CD4-positive, alpha-beta T cell treated with Interferon gamma for 1 hour (primary cell): ENCODE measurements around the gene TWNK.
"Not testable (repeated sequence)": the region's sequence is repeated elsewhere in the genome, so short reads cannot be mapped to it uniquely, and the experiment has no call there.

Experiments
- DNase-seq: peaks from one replicate; pipeline ENCODE4 v3.0.0-alpha.2; 2020

Gene TWNK

DNA sequence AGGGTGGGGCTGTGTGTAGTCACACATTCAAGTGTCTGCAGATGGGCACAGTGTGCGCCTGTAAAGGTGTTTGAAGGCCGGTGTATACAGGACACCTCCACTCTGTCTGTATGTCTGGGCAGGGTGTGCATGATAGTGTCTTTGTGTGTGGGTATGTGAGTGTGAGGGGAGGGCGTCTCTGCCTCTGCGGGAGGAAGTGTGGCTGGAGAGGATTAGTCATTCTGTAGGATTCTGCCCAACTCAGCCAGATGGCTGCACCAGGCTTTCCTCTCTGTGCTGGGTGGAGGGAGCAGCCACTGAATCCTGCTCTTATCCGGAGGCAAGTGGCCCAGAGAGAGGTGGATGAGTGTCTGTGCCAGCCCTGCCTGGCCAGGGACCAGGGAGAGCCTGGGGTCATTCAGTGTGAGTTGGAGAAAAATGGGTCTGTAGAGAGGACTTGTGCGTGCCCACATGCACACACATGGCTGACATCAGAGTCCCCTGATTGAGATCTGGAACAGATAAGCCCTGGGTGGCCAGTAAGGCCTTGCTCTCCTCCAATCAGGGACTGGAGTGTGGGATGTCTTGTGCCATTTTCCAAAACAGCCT is 45.4 kb downstream of the TWNK start:
- peak; percentile 52 for DNase-seq

DNA sequence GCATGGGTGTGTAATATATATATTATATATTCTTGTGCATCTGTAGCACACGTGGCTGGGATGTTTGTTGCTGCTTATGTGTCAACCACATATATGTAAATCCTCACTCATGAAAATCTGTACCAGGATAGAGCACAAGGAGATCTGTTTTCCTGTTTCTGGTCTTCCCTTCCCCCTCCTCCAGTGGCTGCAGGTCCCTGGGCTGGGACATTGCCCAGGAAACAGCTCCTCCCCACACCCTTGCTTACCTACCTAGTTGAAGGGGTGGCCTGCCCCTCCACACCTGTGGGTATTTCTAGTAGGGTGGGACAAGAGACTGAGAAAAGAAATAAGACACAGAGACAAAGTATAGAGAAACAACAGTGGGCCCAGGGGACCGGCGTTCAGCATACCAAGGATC is 45.9 kb downstream of the TWNK start:
- no peak for DNase-seq

DNA sequence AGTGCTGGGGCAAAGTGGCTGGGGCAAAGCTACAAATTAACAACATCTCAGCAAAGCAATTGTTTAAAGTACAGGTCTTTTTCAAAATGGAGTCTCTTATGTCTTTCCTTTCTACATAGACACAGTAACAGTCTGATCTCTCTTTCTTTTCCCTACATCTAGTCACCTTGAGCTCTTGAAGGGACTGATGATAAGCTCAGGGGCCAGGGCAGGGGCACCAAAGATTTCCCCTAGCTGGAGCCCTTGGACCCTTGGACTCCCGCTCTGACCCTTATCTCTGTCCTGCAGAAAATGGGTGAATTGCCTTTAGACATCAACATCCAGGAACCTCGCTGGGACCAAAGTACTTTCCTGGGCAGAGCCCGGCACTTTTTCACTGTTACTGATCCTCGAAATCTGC is 47.1 kb downstream of the TWNK start:
- DNase-seq, result not testable (repeated sequence)

DNA sequence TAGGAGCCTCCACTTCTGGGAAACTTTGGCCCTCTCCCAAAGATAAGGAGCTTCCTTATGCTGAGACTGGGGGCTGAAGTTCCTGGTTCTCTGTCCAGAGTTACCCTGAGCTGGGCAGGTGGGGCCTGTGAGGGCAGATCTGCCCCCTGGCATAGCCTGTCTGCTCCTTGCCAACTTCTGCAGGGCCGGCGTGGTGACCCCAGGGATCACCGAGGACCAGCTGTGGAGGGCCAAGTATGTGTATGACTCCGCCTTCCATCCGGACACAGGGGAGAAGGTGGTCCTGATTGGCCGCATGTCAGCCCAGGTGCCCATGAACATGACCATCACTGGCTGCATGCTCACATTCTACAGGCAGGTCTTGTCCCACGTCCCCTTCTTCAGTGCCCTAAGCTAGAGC is 48.0 kb downstream of the TWNK start:
- DNase-seq, result no peak

DNA sequence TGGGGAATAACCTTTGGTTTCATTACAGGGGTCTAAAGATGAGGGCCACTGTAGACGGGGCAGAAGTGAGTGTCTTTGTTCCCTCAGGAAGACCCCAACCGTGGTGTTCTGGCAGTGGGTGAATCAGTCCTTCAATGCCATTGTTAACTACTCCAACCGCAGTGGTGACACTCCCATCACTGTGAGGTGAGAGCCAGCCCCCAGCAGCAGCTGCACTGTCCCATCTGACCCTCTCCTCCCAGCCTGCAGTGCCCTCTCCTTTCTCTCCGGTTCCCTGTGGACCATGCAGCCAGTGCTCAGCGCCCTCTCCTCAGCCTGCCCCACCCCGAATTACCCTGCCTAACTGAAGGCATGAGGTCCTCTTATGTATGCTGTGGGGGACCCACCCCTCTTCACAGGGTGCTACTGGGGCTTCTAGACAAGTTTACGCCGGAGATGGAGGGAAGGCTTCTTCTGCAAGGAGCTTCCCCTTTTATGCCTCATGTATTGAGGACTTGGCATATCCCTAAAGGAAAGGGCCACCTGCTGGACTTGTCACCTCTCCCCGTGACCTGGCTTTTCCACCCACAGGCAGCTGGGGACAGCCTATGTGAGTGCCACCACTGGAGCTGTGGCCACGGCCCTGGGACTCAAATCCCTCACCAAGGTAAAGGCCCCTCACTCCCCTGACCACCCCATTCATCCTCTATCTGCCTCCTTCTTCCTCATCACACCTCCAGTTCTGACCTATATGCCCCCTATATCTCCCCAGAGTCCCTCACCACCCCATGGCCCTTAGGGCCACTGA is 48.8 kb downstream of the TWNK start:
- no peak for DNase-seq

DNA sequence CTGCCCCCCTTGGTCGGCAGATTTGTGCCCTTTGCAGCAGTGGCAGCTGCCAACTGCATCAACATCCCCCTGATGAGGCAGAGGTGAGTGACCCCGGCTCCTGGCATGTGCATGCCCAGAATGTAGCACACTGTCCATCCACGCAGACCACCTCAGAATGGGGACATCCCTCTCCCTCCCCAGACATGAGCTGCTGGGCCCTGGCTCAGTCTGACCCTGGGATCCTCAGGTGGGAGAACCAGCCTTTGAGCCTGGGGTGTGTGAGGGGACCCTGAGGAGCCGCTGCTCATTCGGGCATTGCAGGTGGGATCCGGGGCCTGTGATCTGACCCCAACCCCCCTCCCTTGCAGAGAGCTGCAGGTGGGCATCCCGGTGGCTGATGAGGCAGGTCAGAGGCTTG is 49.4 kb downstream of the TWNK start:
- no peak for DNase-seq

DNA sequence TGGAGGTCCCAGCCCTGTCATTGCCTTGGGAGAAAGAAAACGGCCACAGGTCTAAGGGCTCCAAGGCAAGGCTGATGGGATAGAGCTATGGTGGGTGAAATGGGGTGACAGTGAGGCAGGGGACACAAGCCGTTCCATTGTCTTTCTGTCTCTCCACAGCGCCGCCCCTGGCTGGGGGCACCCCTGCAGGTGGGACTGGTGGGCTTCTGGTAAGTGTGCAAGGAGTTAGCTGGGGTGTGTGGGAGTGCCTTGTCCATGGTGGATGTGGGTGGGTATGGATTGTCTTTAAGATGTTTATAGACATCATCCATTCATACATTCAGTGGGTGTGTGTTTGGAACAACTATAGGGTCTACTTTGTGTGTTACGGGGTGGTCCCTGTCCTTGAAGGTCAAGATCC is 51.1 kb downstream of the TWNK start:
- no peak for DNase-seq

DNA sequence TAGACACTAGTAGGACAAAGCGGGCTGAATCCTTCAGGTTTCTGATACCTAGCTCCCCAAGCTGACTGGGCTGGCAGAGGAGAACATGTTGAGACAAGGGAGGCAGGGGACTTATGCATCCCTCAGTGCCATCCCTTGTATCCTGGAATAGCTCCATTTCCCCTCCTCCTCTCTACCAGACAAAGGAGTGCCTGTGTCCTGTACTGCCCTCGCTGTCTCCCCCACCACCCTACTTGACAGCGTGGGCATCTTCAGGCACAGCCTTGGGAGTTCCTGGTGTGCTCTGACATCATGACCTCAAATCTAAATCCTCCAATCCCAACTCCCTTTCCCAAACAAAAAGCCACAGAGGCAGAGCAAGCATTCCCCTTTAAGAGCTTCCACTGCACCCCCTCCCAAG is 52.7 kb downstream of the TWNK start:
- no peak for DNase-seq

DNA sequence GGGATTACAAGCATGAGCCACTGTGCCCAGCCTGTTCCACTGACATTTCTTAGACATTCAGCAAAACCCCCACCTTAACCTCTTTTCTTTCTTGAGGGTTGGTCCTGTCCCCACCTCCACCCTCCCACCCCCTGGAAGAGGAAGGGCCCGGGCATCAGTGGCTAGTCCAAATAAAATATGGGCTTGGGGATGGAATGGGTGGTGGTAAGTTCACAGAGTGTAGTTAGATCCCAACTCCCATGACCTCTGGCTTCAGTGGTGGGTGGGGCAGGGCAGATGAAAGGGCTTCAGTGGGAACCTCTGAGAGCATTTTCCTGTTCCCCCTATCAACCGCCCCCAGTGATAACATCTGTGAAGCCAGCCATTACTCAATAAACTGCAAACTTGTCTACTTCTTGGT is 53.5 kb downstream of the TWNK start:
- DNase-seq, result no peak

DNA sequence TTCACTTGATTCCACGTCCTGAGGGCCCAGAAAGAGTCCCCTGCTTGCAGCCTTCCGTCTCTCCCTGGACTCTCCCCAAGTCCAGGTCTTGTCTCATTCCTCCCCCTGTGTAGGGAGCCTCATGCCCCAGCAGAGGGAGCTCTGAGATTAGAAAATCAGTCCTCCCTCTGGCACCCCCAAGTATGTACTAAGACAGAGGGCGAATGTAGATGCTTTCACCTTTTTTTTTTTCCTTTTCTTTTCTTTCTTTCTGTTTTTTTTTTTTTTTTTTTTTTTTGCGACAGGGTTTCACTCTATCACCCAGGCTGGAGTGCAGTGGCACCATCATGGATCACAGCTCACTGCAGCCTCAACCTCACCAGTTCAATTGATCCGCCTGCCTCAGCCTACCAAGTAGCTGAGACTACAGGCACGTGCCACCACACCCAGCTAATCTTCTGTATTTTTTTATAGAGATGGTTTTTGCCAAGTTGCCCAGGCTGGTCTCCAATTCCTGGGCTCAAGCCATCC is 54.0 kb downstream of the TWNK start:
- DNase-seq, result peak; percentile 79

DNA sequence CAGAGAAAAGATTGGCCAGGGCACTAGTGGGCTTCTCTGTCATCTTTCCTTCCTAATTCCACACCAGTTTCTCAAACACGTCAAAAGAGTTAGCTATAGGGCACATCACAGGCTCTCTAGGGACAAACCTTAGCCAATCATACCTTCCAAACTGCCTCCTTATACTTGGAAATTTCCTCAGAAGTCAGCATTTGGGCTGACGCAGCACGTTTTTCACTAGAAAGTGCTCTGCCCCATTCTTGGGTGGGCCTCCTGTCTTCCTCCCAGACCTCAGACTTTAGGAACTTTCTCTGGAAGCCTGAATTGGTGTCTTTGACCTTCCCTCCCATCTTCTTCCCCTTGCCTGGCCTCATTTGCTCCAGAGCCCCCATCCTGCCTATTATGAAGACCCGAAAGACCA is 54.8 kb downstream of the TWNK start:
- no peak for DNase-seq

DNA sequence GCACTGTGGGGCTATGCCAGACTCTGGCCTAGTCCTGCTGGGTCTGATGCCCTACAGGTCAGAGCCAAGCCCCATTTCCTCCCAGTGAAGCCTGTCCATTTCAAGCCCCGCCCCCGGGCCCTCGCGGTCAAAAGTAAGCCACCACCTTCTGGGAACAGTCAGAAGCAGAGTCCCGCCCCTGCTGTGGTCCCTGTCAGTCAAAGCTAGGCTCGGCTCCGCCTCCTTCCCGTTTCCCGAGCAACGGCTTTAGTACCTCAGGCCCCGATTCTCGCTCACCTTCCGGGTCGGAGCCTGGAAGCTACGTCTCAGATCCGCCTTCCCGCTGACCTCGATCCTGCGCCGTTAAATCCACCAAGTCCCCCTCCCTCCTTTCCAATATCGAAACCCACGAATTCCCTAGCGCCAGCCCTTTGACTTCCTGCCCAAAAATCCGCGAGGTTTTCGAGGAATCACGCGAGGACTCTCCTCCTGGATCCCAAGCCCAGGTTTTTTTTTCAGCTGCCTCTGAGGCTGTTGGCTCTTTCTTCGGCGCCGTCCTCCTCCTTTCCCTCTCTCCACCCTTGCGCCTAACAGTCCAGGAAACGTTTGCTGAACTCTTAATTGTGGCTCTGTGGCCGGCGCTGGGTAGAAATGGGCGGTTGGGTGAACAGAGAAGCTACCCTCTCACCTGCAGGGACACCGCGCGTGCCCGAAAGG is 55.5 kb downstream of the TWNK start:
- DNase-seq, result peak; percentile 88

DNA sequence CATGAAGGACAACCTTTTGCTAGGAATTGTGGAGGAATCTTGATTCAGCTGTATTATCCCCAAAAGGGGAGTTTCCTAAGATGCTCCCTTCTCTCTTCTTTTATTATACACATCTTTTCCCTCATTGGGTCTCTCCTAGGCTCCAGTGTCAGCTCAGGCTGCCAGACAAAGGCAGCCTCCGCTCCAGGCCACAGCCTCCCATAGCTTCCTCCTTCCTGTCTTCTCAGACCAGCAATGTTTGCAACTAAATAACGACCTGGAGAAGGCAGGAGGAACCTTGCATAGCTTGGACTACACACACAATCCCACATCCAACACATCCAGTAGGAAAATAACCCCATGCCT is 56.0 kb downstream of the TWNK start:
- no peak for DNase-seq
